Cardiac muscle cell (in vitro differentiated cells and primary cell): ENCODE data around the gene SPEM1. TPM values are rescaled to one million over a fixed set of nuclear protein-coding genes. Genes with fewer than 3 reads are reported as not detected.
A peak's percentile ranks its signal among the peaks of the same experiment; 100 is the strongest.

Source experiments
- DNase-seq, 2 donors: peaks; one replicate each; pipeline versions ENCODE4 v3.0.0 to v3.0.0-alpha.2; 2010 to 2017; ENCODE audit warnings: low read depth in 1 of 2, low spot score in 1 of 2
- H3K27ac ChIP-seq: fragments of 200-600 bp; sonication (generic); 2 replicates; pipeline ENCODE4 v1.5.1; 2016
- H3K27me3 ChIP-seq: fragments of 200-600 bp; sonication (generic); 2 replicates; pipeline ENCODE4 v1.6.0; 2016; ENCODE audit warnings: control low read depth
- H3K36me3 ChIP-seq: fragments of 200-600 bp; sonication (generic); 2 replicates; pipeline ENCODE4 v1.5.1; 2016; ENCODE audit warnings: control low read depth
- H3K4me1 ChIP-seq: fragments of 200-600 bp; sonication (generic); 2 replicates; pipeline ENCODE4 v1.8.1; 2017; ENCODE audit warnings: low read depth, mild to moderate bottlenecking, mixed run types
- H3K4me3 ChIP-seq: fragments of 200-600 bp; sonication (generic); 2 replicates; pipeline ENCODE4 v1.5.1; 2016; ENCODE audit warnings: mild to moderate bottlenecking
- H3K9me3 ChIP-seq: fragments of 200-600 bp; sonication (generic); 2 replicates; pipeline ENCODE4 v1.5.1; 2017; ENCODE audit warnings: low read depth, mild to moderate bottlenecking, control low read depth
- polyA plus RNA-seq: library from polyadenylated mRNA; unstranded; fragments of >200 nt; fragmentation: Nextera tagmentation; extraction: Ambion mirVana; gene quantifications from 2 replicates; pipeline ENCODE4 v1.2.1, GENCODE V29; 2016
- total RNA-seq: library from RNA; depleted of rRNA; stranded (reverse); fragments of >200 nt; gene quantifications from 2 replicates; pipeline ENCODE4 v1.2.3, GENCODE V29; 2016
- TF ChIP-seq, protein P1 (sequence below): IDR thresholded peaks from 2 replicates; pipeline ENCODE4 v1.5.1; 2012; ENCODE audit warnings: low read depth, mild to moderate bottlenecking, low read length

Gene SPEM1
- total and polyA plus RNA-seq, 2 experiments from 2014 or later = not detected

DNA sequence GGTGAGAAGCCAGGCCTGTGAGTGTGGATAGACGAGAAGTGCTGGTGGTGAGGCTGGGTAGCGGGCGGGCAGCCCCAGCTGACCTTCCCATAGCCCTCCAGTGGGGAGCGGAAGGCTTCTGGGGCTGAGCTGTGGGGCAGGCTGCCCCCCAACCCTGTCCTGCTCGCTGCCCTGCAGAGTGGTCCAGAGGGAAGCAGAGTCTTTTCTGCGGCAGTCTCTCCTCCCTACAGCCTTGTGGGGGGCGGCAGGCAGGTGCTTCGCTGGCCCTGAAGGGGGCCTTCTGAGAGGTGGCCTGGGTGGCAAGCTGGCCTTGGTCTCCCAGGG lies 8.7 kb upstream of the SPEM1 start:
- Histone ChIP-seq H3K36me3 (peaks cover 4% of the 10 kb centered on the region), H3K27me3 (no peaks in the 10 kb centered on the region), H3K27ac (no peak overlapping the region), H3K4me1 (no peaks in the 10 kb centered on the region), H3K9me3 (no peaks in the 10 kb centered on the region), H3K4me3 (no peak overlapping the region)
- no peak for DNase-seq
- TF ChIP-seq, protein P1, sequence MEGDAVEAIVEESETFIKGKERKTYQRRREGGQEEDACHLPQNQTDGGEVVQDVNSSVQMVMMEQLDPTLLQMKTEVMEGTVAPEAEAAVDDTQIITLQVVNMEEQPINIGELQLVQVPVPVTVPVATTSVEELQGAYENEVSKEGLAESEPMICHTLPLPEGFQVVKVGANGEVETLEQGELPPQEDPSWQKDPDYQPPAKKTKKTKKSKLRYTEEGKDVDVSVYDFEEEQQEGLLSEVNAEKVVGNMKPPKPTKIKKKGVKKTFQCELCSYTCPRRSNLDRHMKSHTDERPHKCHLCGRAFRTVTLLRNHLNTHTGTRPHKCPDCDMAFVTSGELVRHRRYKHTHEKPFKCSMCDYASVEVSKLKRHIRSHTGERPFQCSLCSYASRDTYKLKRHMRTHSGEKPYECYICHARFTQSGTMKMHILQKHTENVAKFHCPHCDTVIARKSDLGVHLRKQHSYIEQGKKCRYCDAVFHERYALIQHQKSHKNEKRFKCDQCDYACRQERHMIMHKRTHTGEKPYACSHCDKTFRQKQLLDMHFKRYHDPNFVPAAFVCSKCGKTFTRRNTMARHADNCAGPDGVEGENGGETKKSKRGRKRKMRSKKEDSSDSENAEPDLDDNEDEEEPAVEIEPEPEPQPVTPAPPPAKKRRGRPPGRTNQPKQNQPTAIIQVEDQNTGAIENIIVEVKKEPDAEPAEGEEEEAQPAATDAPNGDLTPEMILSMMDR = no peak

- Histone ChIP-seq H3K27ac (no peak overlapping the region), H3K4me3 (no peak overlapping the region), H3K4me1 (no peaks in the 10 kb centered on the region), H3K36me3 (peaks cover 9% of the 10 kb centered on the region), H3K9me3 (no peaks in the 10 kb centered on the region), H3K27me3 (no peaks in the 10 kb centered on the region)
- TF ChIP-seq, protein P1 = no peak
- DNase-seq = peak in 1 of 2 donors; percentile 37
These were observed 6.7 kb upstream of the SPEM1 start for GRCh38 chr17:7413346-7413985.

GRCh38 chr17:7414837-7415236 lies 5.3 kb upstream of the SPEM1 start:
- H3K4me1 ChIP-seq = no peaks in the 10 kb centered on the region
- no peak overlapping the region for H3K27ac ChIP-seq
- TF ChIP-seq, protein P1 = no peak
- no peak overlapping the region for H3K4me3 ChIP-seq
- no peaks in the 10 kb centered on the region for H3K27me3 ChIP-seq
- H3K9me3 ChIP-seq = no peaks in the 10 kb centered on the region
- DNase-seq = no peak
- H3K36me3 ChIP-seq = peaks cover 9% of the 10 kb centered on the region

GRCh38 chr17:7415784-7416183 lies 4.3 kb upstream of the SPEM1 start:
- no peaks in the 10 kb centered on the region for H3K4me1 ChIP-seq
- TF ChIP-seq, protein P1 = no peak
- H3K4me3 ChIP-seq = no peak overlapping the region
- H3K27ac ChIP-seq = no peak overlapping the region
- H3K36me3 ChIP-seq = peaks cover 9% of the 10 kb centered on the region
- no peaks in the 10 kb centered on the region for H3K27me3 ChIP-seq
- no peak for DNase-seq
- H3K9me3 ChIP-seq = no peaks in the 10 kb centered on the region

- H3K27ac ChIP-seq = no peak overlapping the region
- peaks cover 9% of the 10 kb centered on the region for H3K36me3 ChIP-seq
- no peak overlapping the region for H3K4me3 ChIP-seq
- TF ChIP-seq, protein P1 = no peak
- no peaks in the 10 kb centered on the region for H3K9me3 ChIP-seq
- H3K4me1 ChIP-seq = no peaks in the 10 kb centered on the region
- no peak for DNase-seq
- H3K27me3 ChIP-seq = no peaks in the 10 kb centered on the region
These were observed 3.8 kb upstream of the SPEM1 start for GRCh38 chr17:7416323-7416722.
